Measurements from ENCODE around the gene CYP1A2.

- TF ChIP-seq CTCF (IDR thresholded peaks at IDR 0.05) (no peak), EZH2 (IDR thresholded peaks at IDR 0.05; ENCODE audit: borderline replicate concordance, insufficient read depth, low read depth, low read length, poor library complexity, severe bottlenecking) (no peak)
Measured at GRCh38 chr15:74804935-74805334, 56.3 kb downstream of the CYP1A2 start.
